HepG2 (cell line): ENCODE data around the gene MMP12.

Source experiments
- CBX5 ChIP-seq: sonication (generic); formaldehyde crosslinking; IDR thresholded peaks from 2 replicates; pipeline ENCODE4 v1.4.0; 2020; ENCODE audit warnings: missing genetic modification reagents, borderline replicate concordance
- MYNN ChIP-seq: sonication (generic); formaldehyde crosslinking; IDR thresholded peaks from 2 replicates; pipeline ENCODE4 v1.4.0; 2020; ENCODE audit warnings: mild to moderate bottlenecking, low read depth, missing genetic modification reagents
- TCF7L2 ChIP-seq: IDR thresholded peaks from 2 replicates; pipeline ENCODE4 v1.6.1; 2011; ENCODE audit warnings: mild to moderate bottlenecking, low read depth, low read length, moderate library complexity
- TSC22D2 ChIP-seq: sonication (generic); formaldehyde crosslinking; IDR thresholded peaks from 2 replicates; pipeline ENCODE4 v1.5.1; 2020; ENCODE audit warnings: missing genetic modification reagents, mild to moderate bottlenecking, borderline replicate concordance
- TF ChIP-seq, protein P1 (sequence below): sonication (generic); formaldehyde crosslinking; IDR thresholded peaks from 2 replicates; pipeline ENCODE4 v1.5.0; 2020; ENCODE audit warnings: mild to moderate bottlenecking, missing genetic modification reagents, moderate library complexity
- TF ChIP-seq, protein P2 (sequence below): sonication (generic); formaldehyde crosslinking; IDR thresholded peaks from 2 replicates; pipeline ENCODE4 v1.4.0; 2020; ENCODE audit warnings: missing genetic modification reagents, mild to moderate bottlenecking, borderline replicate concordance

DNA sequence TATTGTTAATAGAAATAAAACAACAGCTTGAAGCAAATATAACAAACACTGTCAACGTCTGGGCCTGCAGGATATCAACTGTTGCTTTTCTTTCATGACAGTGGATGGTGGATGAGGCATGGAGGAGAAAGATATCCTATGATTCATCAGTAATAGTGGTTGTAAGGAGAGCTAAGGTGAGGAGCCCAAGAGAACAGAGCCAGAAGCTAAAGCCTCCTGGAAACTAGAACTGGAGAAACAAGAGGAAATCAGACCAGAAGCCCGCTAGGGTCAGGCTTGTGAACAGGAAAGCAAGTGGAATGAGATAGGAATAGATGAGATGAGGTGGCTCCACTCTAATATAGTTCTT lies 37.7 kb upstream of the MMP12 start:
- TF ChIP-seq MYNN (no peak), TCF7L2 (no peak), TSC22D2 (CRISPR knock-in tag) (no peak), CBX5 (CRISPR knock-in tag) (no peak)
- TF ChIP-seq, protein P1, sequence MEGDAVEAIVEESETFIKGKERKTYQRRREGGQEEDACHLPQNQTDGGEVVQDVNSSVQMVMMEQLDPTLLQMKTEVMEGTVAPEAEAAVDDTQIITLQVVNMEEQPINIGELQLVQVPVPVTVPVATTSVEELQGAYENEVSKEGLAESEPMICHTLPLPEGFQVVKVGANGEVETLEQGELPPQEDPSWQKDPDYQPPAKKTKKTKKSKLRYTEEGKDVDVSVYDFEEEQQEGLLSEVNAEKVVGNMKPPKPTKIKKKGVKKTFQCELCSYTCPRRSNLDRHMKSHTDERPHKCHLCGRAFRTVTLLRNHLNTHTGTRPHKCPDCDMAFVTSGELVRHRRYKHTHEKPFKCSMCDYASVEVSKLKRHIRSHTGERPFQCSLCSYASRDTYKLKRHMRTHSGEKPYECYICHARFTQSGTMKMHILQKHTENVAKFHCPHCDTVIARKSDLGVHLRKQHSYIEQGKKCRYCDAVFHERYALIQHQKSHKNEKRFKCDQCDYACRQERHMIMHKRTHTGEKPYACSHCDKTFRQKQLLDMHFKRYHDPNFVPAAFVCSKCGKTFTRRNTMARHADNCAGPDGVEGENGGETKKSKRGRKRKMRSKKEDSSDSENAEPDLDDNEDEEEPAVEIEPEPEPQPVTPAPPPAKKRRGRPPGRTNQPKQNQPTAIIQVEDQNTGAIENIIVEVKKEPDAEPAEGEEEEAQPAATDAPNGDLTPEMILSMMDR (CRISPR knock-in tag): no peak
- TF ChIP-seq, protein P2, sequence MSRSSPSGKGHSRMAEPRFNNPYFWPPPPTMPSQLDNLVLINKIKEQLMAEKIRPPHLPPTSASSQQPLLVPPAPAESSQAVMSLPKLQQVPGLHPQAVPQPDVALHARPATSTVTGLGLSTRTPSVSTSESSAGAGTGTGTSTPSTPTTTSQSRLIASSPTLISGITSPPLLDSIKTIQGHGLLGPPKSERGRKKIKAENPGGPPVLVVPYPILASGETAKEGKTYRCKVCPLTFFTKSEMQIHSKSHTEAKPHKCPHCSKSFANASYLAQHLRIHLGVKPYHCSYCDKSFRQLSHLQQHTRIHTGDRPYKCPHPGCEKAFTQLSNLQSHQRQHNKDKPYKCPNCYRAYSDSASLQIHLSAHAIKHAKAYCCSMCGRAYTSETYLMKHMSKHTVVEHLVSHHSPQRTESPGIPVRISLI (CRISPR knock-in tag): no peak
